SK-N-SH (cell line): ENCODE measurements around the gene ARHGAP36. TPM values are rescaled to one million over a fixed set of nuclear protein-coding genes. Genes with fewer than 3 reads are reported as not detected.

Experiments used
- CTCF ChIA-PET: fragments of 300-600, 350-600 bp; formaldehyde crosslinking; extraction: SDS; loops from one replicate; lab custom pipeline; 2021; lab: Yijun Ruan, JAX
- POLR2A ChIA-PET: fragments of 350-600 bp; sonication (Branson Sonifier 250); formaldehyde crosslinking; extraction: SDS; loops from one replicate; lab custom pipeline; 2020; ENCODE audit warnings: antibody characterized with exemption, inconsistent platforms; lab: Yijun Ruan, JAX
- DNase-seq: peaks from one replicate; pipeline ENCODE4 v3.0.0; 2012
- H2AFZ ChIP-seq: fragments of 200-600 bp; sonication (generic); 2 replicates; pipeline ENCODE4 v1.8.1; 2016; ENCODE audit warnings: antibody characterized with exemption, mild to moderate bottlenecking, low read depth
- H3F3A ChIP-seq: fragments of 200-600 bp; sonication (generic); replicated peaks from 2 replicates; pipeline ENCODE3; 2016; ENCODE audit warnings: antibody characterized with exemption, mild to moderate bottlenecking; ENCODE audit not compliant: insufficient read depth
- H3K27ac ChIP-seq, 2 experiments: fragments of 200-500 bp in 1 of 2; fragments of 200-600 bp in 1 of 2; sonication (Bioruptor generic) in 1 of 2; sonication (generic), shearing (Covaris generic) in 1 of 2; 2 replicates each; pipeline versions ENCODE4 v1.5.1 to v1.6.1; 2014 to 2016; ENCODE audit warnings: low read depth in 2 of 2, inconsistent platforms in 1 of 2, low read length in 1 of 2, mild to moderate bottlenecking in 1 of 2, mixed read lengths in 1 of 2
- H3K27me3 ChIP-seq: fragments of 200-600 bp; sonication (generic), shearing (Covaris generic); 2 replicates; pipeline ENCODE4 v1.6.1; 2016; ENCODE audit warnings: mixed run types; ENCODE audit not compliant: insufficient read depth
- H3K36me3 ChIP-seq, 2 experiments: fragments of 200-500 bp in 1 of 2; fragments of 200-600 bp in 1 of 2; sonication (Bioruptor generic) in 1 of 2; sonication (generic) in 1 of 2; replicated peaks in 1 of 2; 2 replicates each; pipeline versions ENCODE3 to v1.5.1; 2014 to 2016; ENCODE audit warnings: low read length in 1 of 2, mild to moderate bottlenecking in 1 of 2; ENCODE audit not compliant: insufficient read depth in 2 of 2, control insufficient read depth in 1 of 2
- H3K4me1 ChIP-seq, 2 experiments: fragments of 200-500 bp in 1 of 2; fragments of 200-600 bp in 1 of 2; sonication (Bioruptor generic) in 1 of 2; sonication (generic), shearing (Covaris generic) in 1 of 2; 2 replicates each; pipeline versions ENCODE4 v1.5.1 to v1.6.1; 2014 to 2016; ENCODE audit warnings: low read depth in 1 of 2, low read length in 1 of 2, mixed run types in 1 of 2; ENCODE audit not compliant: insufficient read depth in 2 of 2, control insufficient read depth in 1 of 2
- H3K4me2 ChIP-seq: fragments of 200-600 bp; sonication (generic), shearing (Covaris generic); 2 replicates; pipeline ENCODE4 v1.6.1; 2017; ENCODE audit warnings: mixed run types
- H3K4me3 ChIP-seq, 2 experiments: fragments of 200-500 bp in 1 of 2; fragments of 200-600 bp in 1 of 2; sonication (Bioruptor generic) in 1 of 2; sonication (generic), shearing (Covaris generic) in 1 of 2; 2 replicates each; pipeline versions ENCODE4 v1.5.1 to v1.8.1; 2014 to 2016; ENCODE audit warnings: low read depth in 2 of 2, inconsistent platforms in 1 of 2, low read length in 1 of 2, mild to moderate bottlenecking in 1 of 2, mixed read lengths in 1 of 2, moderate library complexity in 1 of 2
- H3K79me2 ChIP-seq: fragments of 200-600 bp; sonication (generic); 2 replicates; pipeline ENCODE4 v1.8.1; 2017; ENCODE audit warnings: mild to moderate bottlenecking; ENCODE audit not compliant: insufficient read depth
- H3K9ac ChIP-seq: fragments of 200-600 bp; sonication (generic); 2 replicates; pipeline ENCODE4 v1.6.1; 2017; ENCODE audit warnings: mixed run types
- H3K9me2 ChIP-seq: fragments of 200-600 bp; sonication (generic); 2 replicates; pipeline ENCODE4 v1.6.1; 2017; ENCODE audit warnings: mixed run types
- H3K9me3 ChIP-seq: fragments of 200-600 bp; sonication (generic); 2 replicates; pipeline ENCODE4 v1.6.1; 2017; ENCODE audit warnings: mixed run types, mild to moderate bottlenecking, moderate library complexity
- H4K20me1 ChIP-seq: fragments of 200-600 bp; sonication (generic); 2 replicates; pipeline ENCODE4 v1.6.1; 2017; ENCODE audit warnings: mild to moderate bottlenecking, mixed run types; ENCODE audit not compliant: insufficient read depth
- EP300 ChIP-seq, 2 experiments: IDR thresholded peaks; 2 replicates each; pipeline versions ENCODE4 v1.4.0 to v1.6.1; 2012; ENCODE audit warnings: borderline replicate concordance in 1 of 2, low read depth in 1 of 2, low read length in 1 of 2
- EZH2phosphoT487 ChIP-seq: fragments of 200-600 bp; sonication (generic); IDR thresholded peaks from 2 replicates; pipeline ENCODE4 v1.6.1; 2017; ENCODE audit warnings: low read depth, mixed run types, mild to moderate bottlenecking, antibody characterized with exemption, moderate library complexity, borderline replicate concordance
- GABPA ChIP-seq: IDR thresholded peaks from 2 replicates; pipeline ENCODE4 v1.4.0; 2012; ENCODE audit warnings: low read depth, mild to moderate bottlenecking
- JUND ChIP-seq: IDR thresholded peaks from 2 replicates; pipeline ENCODE4 v1.4.0; 2012
- MEF2A ChIP-seq: IDR thresholded peaks from 2 replicates; pipeline ENCODE4 v1.4.0; 2012; ENCODE audit warnings: low read depth, borderline replicate concordance
- NFIC ChIP-seq: IDR thresholded peaks from 2 replicates; pipeline ENCODE4 v1.4.0; 2012; ENCODE audit warnings: borderline replicate concordance
- NRF1 ChIP-seq: IDR thresholded peaks from 2 replicates; pipeline ENCODE4 v1.6.1; 2012; ENCODE audit warnings: low read depth, mild to moderate bottlenecking, low read length
- RAD21 ChIP-seq: IDR thresholded peaks from 2 replicates; pipeline ENCODE4 v1.6.1; 2012; ENCODE audit warnings: mild to moderate bottlenecking, low read length
- SIN3A ChIP-seq: IDR thresholded peaks from 2 replicates; pipeline ENCODE4 v1.6.1; 2012; ENCODE audit warnings: low read depth, mild to moderate bottlenecking, low read length, moderate library complexity, borderline replicate concordance
- SMC3 ChIP-seq: IDR thresholded peaks from 2 replicates; pipeline ENCODE4 v1.6.1; 2012; ENCODE audit warnings: low read depth, low read length, improper control_type of control experiment
- TAF1 ChIP-seq: IDR thresholded peaks from 2 replicates; pipeline ENCODE4 v1.6.1; 2012; ENCODE audit warnings: low read depth, mild to moderate bottlenecking, low read length, moderate library complexity, borderline replicate concordance
- TCF12 ChIP-seq: IDR thresholded peaks from 2 replicates; pipeline ENCODE4 v1.4.0; 2012
- TEAD4 ChIP-seq: IDR thresholded peaks from 2 replicates; pipeline ENCODE4 v1.4.0; 2012; ENCODE audit warnings: mild to moderate bottlenecking, borderline replicate concordance; ENCODE audit not compliant: insufficient read depth
- YY1 ChIP-seq: IDR thresholded peaks from 2 replicates; pipeline ENCODE4 v1.4.0; 2012; ENCODE audit warnings: low read depth, mild to moderate bottlenecking
- WGBS: methylation state at CpG from one replicate; pipeline ENCODE4 v1.1.6; 2017; ENCODE audit warnings: low lambda C conversion rate; 5-methylcytosine and 5-hydroxymethylcytosine counted together
- polyA plus RNA-seq, 3 experiments: library from polyadenylated mRNA; depleted of rRNA; stranded (reverse); fragments of >200 nt; gene quantifications; 2 replicates each; pipeline ENCODE4 v1.2.3, GENCODE V29; 2012
- TF ChIP-seq, protein P1 (sequence below): fragments of 200-600 bp; sonication (generic); IDR thresholded peaks from 2 replicates; pipeline ENCODE4 v1.6.1; 2017; ENCODE audit warnings: antibody characterized with exemption, mild to moderate bottlenecking, moderate library complexity
- TF ChIP-seq, protein P2 (sequence below): fragments of 150-350 bp; IDR thresholded peaks from 2 replicates; pipeline ENCODE4 v1.6.1; 2017; ENCODE audit warnings: antibody characterized with exemption, low read length, low read depth, borderline replicate concordance
- TF ChIP-seq, protein P3 (sequence below): IDR thresholded peaks from 2 replicates; pipeline ENCODE4 v1.4.0; 2012; ENCODE audit warnings: low read depth

Gene ARHGAP36
- polyA plus RNA-seq, 1 of the 3 experiments (the other 2 are of a cell fraction) = 0.23 TPM

DNA sequence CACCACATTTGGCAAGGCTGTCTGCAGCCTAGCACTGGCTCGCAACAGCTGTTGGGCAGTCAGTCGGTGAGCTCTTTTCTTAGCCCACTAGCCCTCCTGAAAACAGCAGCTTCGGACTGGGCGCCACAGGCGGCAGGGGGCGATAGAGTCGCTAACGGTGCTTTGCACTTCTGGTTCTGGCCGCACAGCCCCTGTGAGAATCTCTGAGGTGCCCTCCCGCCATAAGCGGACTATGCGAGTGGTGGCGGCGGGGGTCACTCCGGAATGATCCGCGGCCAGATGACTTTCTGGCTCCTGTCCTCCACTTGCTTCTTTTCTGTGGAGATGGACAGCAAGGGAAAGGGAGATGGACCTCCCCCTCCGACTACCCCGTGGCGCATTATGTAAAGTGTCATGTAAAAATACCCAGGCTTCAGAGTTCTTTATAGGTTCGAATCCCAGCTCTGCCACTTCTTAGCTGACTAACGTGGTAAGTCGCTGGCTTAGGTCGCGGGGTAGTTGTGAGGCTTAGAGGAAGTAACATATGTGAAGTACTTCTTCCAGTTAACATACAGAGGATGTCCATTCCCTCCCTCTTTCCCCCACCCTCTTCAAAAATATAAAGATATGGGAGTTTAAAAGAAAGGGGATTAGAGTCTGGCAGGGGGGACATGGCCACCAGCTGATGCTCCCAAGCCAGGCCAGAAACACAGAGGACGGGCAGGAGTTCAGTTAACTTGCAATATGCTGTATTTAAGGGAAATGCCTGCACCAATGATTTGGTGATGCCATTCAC is 11.0 kb downstream of the ARHGAP36 start:
- H3F3A ChIP-seq = no peaks in the 10 kb centered on the region
- no peak overlapping the region; a peak in 1 of 4 replicates for H3K27ac ChIP-seq
- peak overlapping the region in 1 of 2 experiments; percentile 29; a peak in 1 of 4 replicates for H3K4me3 ChIP-seq
- no peaks in the 10 kb centered on the region; a peak in 1 of 4 replicates for H3K4me1 ChIP-seq
- no peaks in the 10 kb centered on the region for H3K9me3 ChIP-seq
- peaks cover 15% of the 10 kb centered on the region; the same call in 1 of the 2 replicates for H3K27me3 ChIP-seq
- no peaks in the 10 kb centered on the region for H3K79me2 ChIP-seq
- no peaks in the 10 kb centered on the region for H3K9me2 ChIP-seq
- no peak overlapping the region for H3K4me2 ChIP-seq
- H3K9ac ChIP-seq = no peak overlapping the region
- TF ChIP-seq SIN3A (no peak), SMC3 (peak; percentile 46), NRF1 (no peak), GABPA (no peak), RAD21 (peak; percentile 54)
- TF ChIP-seq, protein P1, sequence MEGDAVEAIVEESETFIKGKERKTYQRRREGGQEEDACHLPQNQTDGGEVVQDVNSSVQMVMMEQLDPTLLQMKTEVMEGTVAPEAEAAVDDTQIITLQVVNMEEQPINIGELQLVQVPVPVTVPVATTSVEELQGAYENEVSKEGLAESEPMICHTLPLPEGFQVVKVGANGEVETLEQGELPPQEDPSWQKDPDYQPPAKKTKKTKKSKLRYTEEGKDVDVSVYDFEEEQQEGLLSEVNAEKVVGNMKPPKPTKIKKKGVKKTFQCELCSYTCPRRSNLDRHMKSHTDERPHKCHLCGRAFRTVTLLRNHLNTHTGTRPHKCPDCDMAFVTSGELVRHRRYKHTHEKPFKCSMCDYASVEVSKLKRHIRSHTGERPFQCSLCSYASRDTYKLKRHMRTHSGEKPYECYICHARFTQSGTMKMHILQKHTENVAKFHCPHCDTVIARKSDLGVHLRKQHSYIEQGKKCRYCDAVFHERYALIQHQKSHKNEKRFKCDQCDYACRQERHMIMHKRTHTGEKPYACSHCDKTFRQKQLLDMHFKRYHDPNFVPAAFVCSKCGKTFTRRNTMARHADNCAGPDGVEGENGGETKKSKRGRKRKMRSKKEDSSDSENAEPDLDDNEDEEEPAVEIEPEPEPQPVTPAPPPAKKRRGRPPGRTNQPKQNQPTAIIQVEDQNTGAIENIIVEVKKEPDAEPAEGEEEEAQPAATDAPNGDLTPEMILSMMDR = peak; percentile 62
- TF ChIP-seq, protein P2, sequence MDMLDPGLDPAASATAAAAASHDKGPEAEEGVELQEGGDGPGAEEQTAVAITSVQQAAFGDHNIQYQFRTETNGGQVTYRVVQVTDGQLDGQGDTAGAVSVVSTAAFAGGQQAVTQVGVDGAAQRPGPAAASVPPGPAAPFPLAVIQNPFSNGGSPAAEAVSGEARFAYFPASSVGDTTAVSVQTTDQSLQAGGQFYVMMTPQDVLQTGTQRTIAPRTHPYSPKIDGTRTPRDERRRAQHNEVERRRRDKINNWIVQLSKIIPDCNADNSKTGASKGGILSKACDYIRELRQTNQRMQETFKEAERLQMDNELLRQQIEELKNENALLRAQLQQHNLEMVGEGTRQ = no peak
- no peaks in the 10 kb centered on the region for H3K36me3 ChIP-seq
- WGBS = 12% methylated on average over 16 of the region's 26 CpGs
- no peaks in the 10 kb centered on the region for H4K20me1 ChIP-seq
- DNase-seq = peak; percentile 82
- ChIA-PET CTCF (interaction anchor here (0.6 to 1.8 kb wide), 27 partner anchors 8 to 608 kb away, joined by 3 to 17 read pairs (median 4); partner anchors contain the start of gene ARHGAP36), POLR2A (interaction anchor here (1.0 kb wide), 1 partner anchor 558 kb away, joined by 3 read pairs; no protein-coding TSS in a partner anchor)
- no peak overlapping the region for H2AFZ ChIP-seq

DNA sequence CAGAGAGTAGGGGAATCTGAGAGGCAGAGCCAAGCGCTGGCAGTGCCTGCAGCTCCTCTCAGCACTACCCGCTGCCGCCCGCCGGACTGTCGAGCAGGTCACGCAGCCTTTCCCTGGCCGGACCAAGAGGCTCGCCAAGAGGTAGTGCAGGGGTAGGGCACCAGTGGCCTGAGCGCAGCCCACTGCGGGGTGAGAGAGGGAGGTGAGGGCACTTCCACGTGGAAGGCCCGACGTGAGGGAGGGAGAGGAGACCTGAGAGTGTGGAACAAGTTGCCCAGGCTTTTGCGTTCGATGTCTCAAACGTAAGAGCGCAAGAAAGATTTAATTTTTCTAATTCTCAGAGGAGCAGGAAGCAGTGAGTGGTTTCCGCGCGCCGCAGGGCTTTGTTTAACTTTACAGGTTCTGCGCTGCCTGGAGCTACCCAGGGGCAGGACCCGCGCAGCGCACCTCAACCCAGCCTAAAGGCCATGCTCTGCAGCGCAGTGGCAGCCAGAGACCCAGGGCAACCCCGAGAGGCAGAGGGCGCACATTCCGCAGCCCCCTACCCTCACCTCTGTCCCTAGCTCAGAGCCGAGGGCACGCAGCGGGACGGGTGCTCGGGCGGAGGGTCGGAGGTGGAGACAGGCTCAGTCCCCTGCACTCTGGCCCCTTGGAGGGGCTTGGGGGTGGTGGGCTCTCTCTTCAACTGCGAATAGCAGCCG is 14.9 kb downstream of the ARHGAP36 start:
- ChIA-PET POLR2A (no interaction called here), CTCF (interaction anchor here (0.9 to 1.4 kb wide), 3 partner anchors 10 to 560 kb away, joined by 3 to 4 read pairs (median 3); no protein-coding TSS in a partner anchor)
- no peaks in the 10 kb centered on the region for H3K9me2 ChIP-seq
- no peaks in the 10 kb centered on the region for H3K36me3 ChIP-seq
- H4K20me1 ChIP-seq = no peaks in the 10 kb centered on the region
- H3K27ac ChIP-seq = no peak overlapping the region
- H3K4me1 ChIP-seq = no peaks in the 10 kb centered on the region; a peak in 1 of 4 replicates
- H3K4me2 ChIP-seq = no peak overlapping the region
- peaks cover 5% of the 10 kb centered on the region; the same call in 1 of the 2 replicates for H3K27me3 ChIP-seq
- H3K79me2 ChIP-seq = no peaks in the 10 kb centered on the region
- WGBS = 59% methylated on average over 15 of the region's 39 CpGs
- H3K4me3 ChIP-seq = no peak overlapping the region
- no peaks in the 10 kb centered on the region for H3F3A ChIP-seq
- H3K9me3 ChIP-seq = no peaks in the 10 kb centered on the region
- TF ChIP-seq NRF1 = no peak
- TF ChIP-seq, protein P3, sequence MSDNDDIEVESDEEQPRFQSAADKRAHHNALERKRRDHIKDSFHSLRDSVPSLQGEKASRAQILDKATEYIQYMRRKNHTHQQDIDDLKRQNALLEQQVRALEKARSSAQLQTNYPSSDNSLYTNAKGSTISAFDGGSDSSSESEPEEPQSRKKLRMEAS = no peak
- TF ChIP-seq NFIC = no peak
- TF ChIP-seq, protein P2 = no peak
- no peak for TF ChIP-seq TAF1
- no peak for TF ChIP-seq JUND
- TF ChIP-seq TEAD4 = no peak
- TF ChIP-seq EZH2phosphoT487 = no peak
- TF ChIP-seq YY1 = no peak
- no peak for TF ChIP-seq MEF2A
- no peak for TF ChIP-seq TCF12
- TF ChIP-seq EP300 (IDR thresholded peaks at IDR 0.05; ENCODE audit: borderline replicate concordance in 1 of 2, low read depth in 1 of 2, low read length in 1 of 2) = no peak
- no peak overlapping the region for H2AFZ ChIP-seq
- no peak overlapping the region for H3K9ac ChIP-seq
- no peak for DNase-seq
